ENCODE measurements around the gene ADCK1.
A peak's percentile ranks its signal among the peaks of the same experiment; 100 is the strongest.
"Not testable (repeated sequence)": the region's sequence is repeated elsewhere in the genome, so short reads cannot be mapped to it uniquely, and the experiment has no call there.

ADCK1 gene

DNA sequence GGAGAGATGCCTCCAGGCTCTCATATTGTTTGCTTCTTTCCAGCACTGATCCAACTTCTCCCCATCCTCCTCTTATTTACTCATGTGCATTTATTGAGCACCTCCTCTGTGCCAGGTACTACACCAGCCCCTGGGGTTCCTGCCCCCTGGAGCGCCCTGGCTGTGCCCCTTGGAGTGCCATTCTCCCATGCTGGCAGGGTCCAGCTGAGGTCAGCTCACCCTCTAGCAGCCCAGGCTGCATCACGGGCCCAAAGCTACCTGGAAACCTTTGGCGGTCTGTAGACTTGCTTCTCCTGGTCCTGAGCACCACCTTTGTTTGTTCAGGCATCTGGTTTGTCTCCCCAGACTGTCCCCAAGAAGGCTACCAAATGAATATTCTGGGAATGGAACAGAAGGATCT lies 67.0 kb downstream of the ADCK1 start:
- DNase-seq: no peak

GRCh38 chr14:77867476-77867875 lies 67.6 kb downstream of the ADCK1 start:
- no peak for DNase-seq

DNA sequence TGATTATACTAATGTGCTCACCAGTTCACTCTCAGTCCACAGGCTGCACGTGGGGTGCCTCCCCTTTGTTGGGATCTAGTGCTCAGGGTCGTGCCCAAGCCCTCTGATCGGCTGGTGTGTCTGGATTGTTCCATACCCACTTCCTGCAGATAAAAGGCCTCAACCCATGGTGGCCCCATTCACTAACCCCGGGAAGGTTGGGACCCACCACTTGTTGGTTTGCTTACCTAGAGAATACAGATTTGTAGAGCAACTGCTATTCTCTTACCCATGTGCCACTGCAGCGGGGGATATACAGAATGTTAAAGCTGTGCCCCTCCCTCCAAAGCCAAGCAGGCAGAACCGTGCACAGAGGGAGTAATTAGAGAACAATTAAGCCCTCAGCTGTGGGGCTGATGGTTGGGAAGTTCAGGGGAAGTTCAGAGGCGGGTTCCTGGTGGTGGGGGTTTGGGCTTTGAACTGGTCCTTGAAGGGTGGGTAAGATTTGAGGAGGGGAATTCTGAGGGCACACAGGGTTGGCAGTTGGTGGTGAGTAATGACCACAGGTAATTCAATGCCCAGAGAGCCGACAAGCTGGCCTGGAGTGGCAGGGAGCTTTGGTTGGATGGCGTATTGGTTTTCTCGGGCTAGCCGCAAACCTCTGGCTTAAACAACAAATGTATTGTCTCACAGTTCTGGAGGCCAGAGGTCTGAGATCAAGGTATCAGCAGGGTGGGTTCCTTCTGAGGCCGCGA lies 68.8 kb downstream of the ADCK1 start:
- no peak for DNase-seq

GRCh38 chr14:77869340-77869739 lies 69.4 kb downstream of the ADCK1 start:
- DNase-seq: no peak

- DNase-seq: no peak
These were observed 70.7 kb downstream of the ADCK1 start for GRCh38 chr14:77870646-77871045.

- DNase-seq: no peak
These were observed 72.2 kb downstream of the ADCK1 start for GRCh38 chr14:77872152-77872551.

DNA sequence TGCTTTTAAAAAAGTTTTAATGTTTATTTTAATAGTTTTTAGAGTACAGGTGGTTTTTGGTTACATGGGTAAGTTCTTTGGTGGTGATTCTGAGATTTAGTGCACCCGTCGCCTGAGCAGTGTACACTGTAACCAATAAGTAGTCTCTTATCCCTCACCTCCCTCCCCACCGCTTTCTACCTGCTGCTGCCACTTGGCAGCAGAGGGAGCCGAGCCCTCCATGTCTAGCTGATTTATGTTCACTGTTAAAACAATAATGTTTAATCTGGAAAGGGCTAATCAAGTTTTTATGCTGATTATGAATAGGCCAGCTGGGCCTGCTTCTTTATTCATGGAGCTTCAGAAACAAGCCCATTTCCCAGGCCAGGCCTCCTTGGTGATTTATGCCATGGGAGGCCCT lies 73.1 kb downstream of the ADCK1 start:
- DNase-seq: no peak

- no peak for DNase-seq
These were observed 78.9 kb downstream of the ADCK1 start for GRCh38 chr14:77878783-77879182.

GRCh38 chr14:77880056-77880455 lies 80.1 kb downstream of the ADCK1 start:
- no peak for DNase-seq

- DNase-seq: no peak
These were observed 82.2 kb downstream of the ADCK1 start for GRCh38 chr14:77882098-77882497.

DNA sequence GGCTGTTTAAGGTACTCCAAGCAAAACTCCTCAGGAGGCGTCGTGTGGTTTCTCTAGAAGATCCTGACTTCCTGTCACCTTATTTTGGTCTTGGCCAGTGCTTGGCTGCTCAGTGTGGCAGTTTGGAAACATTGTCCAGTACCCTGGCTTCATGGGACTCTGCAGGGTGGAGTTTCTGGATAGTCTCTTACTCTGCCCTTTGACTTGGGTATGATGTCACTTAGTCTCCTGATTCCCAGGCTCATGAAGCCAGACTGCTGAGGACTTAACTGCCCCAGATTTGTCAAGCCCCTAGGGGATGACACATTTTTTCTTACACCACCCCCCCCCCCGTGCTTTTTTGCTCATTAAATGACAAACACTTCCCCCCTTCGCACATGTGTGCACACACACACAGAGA lies 82.7 kb downstream of the ADCK1 start:
- no peak for DNase-seq

DNA sequence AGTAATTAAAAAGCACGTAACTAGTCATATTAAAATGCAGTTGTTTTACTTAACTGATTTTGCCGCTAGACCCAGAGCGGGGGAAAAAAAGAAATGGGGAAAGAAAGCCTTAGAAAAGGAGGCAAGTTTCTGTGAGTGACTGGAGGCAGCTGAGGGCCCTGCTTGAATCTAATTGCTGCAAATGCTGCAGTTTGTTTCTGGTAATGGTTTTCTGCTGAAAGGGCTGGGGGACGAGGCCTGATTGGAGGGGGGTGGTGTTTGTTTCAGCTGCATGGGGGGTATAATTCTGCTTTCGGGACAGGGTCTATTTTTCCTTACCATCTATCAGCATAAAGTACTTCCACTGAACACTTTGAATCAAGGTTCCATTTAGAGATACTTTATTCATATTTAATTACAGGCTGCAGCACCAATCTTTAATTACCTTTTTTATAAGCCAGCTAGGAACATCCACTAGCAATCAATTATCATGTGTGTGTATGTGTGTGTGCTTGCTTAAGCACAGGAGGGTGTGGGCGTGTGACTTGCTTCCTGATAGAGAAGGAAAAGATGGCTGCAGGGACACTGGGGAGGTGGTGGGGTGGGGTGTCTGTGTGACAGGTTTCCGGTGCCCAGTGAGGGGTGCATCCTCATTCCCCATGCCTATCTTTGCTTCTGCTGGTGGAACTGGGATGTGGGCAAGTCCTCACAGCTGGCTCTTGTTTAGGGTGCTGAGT lies 83.4 kb downstream of the ADCK1 start:
- peak; percentile 58 for DNase-seq

GRCh38 chr14:77883847-77884238 lies 83.9 kb downstream of the ADCK1 start:
- DNase-seq: peak; percentile 58

- no peak for DNase-seq
These were observed 85.5 kb downstream of the ADCK1 start for GRCh38 chr14:77885367-77885766.

- no peak for DNase-seq
These were observed 86.1 kb downstream of the ADCK1 start for GRCh38 chr14:77886010-77886409.

DNA sequence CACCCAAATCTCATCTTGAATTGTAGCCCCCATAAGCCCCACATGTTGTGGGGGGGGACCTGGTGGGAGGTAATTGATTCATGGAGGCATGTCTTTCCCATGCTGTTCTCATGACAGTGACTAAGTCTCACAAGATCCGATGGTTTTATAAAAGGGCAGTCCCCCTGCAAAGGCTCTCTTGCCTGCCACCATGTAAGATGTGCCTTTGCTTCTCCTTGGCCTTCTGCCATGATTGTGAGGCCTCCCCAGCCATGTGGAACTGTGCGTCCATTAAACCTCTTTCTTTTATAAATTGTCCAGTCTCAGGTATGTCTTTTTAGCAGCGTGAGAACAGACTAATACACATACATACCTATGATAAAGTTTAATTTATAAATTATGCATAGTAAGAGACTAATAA lies 89.0 kb downstream of the ADCK1 start:
- not testable (repeated sequence) for DNase-seq

DNA sequence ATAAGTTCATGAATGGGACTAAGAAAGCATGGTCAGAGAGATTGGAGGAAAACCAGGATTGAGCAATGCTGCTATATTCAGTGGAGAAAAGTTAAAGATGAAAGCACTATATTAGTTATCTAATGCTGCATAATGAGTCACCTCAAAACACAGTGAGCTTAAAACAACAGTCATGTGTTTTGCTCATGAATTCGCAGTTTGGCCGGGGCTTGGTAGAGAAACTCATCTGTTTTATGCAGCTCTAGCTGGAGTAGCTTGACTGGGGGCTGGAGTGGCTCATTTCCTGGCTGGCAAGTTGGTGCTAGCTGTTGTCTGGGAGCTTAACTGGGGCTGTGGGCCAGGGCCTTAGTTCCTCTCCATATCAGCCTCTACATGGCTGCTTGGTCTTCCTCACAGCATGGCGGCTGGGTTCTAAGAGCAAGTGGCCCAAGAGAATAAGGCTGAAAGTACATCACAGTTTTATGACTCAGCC lies 90.1 kb downstream of the ADCK1 start:
- no peak for DNase-seq

GRCh38 chr14:77890873-77891272 lies 91.0 kb downstream of the ADCK1 start:
- DNase-seq: no peak

DNA sequence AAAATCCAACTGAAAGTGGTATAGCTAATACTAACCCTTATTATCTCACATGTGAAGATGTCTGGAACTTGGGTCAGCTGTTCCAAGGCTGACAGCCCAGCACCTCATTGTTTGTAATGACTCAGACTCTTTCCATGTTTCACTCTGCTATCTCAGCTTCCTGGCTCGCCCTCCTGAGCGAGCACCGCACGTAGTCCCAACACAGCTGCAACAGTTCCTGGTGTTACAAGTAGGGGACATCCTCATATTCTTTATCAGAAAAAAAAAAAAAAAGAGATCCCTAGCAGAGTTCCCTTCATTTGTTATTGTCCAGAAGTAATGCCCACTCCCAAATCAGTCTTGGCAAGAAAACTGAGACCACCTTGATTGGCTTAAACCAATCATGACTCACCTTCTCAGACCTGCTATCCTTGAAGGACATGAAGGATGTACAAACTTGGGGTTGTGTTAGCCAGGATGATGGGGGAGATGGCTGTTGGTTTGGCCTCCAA lies 92.5 kb downstream of the ADCK1 start:
- no peak for DNase-seq

GRCh38 chr14:77892890-77893484 lies 93.1 kb downstream of the ADCK1 start:
- DNase-seq: no peak

GRCh38 chr14:77897374-77897773 lies 97.5 kb downstream of the ADCK1 start:
- no peak for DNase-seq

- no peak for DNase-seq
These were observed 102.9 kb downstream of the ADCK1 start for GRCh38 chr14:77902811-77903210.

- DNase-seq: no peak
These were observed 103.3 kb downstream of the ADCK1 start for GRCh38 chr14:77903221-77903620.

Measured in GF-D8 (cell line).